ENCODE measurements around the gene GPR146.

GPR146 gene

DNA sequence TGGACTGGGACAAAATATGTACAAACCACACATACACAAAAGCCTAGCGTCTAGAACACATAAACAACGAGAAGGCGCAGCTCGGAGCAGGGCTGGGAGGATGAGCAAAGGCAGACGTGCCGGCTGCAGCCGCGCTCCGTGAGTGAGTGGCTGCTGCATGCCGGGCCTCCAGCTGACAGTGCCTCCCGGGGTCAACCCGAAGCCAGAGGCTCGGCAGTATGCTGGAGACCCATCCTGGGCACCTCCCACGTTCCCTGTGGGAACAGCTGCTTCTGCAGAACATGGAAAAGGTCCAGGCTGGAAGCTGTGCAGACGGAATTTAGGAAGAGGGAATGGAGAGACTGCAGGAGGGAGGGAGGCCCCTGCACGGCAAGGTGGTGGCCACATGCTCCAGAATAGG is 3.6 kb upstream of the GPR146 start:
- Histone ChIP-seq H3K36me3 (ENCODE audit: insufficient read depth, low read length) (no peaks in the 10 kb centered on the region; the same call in 1 of the 2 replicates), H3K4me2 (ENCODE audit: low read length) (no peak overlapping the region), H3F3A (ENCODE audit: insufficient read depth, low read length) (no peaks in the 10 kb centered on the region), H3K9ac (ENCODE audit: low read length) (no peak overlapping the region), H3K4me1 (ENCODE audit: insufficient read depth, low read length, severe bottlenecking) (peaks cover 20% of the 10 kb centered on the region), H2AFZ (ENCODE audit: low read length) (no peak overlapping the region), H3K9me3 (ENCODE audit: low read length) (no peaks in the 10 kb centered on the region), H3K4me3 (ENCODE audit: low read depth, low read length, poor library complexity, severe bottlenecking) (no peak overlapping the region), H3K79me2 (ENCODE audit: insufficient read depth, low read length) (no peaks in the 10 kb centered on the region), H3K9me2 (ENCODE audit: low read depth, low read length) (no peaks in the 10 kb centered on the region), H3K27ac (ENCODE audit: low read depth, low read length, poor library complexity, severe bottlenecking) (no peak overlapping the region), H4K20me1 (ENCODE audit: insufficient read depth, low read length) (no peaks in the 10 kb centered on the region), H3K27me3 (ENCODE audit: insufficient read depth, low read length) (no peaks in the 10 kb centered on the region)
- TF ChIP-seq EZH2 (IDR thresholded peaks at IDR 0.05; ENCODE audit: borderline replicate concordance, low read length), result no peak
- TF ChIP-seq, protein P1, sequence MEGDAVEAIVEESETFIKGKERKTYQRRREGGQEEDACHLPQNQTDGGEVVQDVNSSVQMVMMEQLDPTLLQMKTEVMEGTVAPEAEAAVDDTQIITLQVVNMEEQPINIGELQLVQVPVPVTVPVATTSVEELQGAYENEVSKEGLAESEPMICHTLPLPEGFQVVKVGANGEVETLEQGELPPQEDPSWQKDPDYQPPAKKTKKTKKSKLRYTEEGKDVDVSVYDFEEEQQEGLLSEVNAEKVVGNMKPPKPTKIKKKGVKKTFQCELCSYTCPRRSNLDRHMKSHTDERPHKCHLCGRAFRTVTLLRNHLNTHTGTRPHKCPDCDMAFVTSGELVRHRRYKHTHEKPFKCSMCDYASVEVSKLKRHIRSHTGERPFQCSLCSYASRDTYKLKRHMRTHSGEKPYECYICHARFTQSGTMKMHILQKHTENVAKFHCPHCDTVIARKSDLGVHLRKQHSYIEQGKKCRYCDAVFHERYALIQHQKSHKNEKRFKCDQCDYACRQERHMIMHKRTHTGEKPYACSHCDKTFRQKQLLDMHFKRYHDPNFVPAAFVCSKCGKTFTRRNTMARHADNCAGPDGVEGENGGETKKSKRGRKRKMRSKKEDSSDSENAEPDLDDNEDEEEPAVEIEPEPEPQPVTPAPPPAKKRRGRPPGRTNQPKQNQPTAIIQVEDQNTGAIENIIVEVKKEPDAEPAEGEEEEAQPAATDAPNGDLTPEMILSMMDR (IDR thresholded peaks at IDR 0.05; ENCODE audit: low read length), result no peak

DNA sequence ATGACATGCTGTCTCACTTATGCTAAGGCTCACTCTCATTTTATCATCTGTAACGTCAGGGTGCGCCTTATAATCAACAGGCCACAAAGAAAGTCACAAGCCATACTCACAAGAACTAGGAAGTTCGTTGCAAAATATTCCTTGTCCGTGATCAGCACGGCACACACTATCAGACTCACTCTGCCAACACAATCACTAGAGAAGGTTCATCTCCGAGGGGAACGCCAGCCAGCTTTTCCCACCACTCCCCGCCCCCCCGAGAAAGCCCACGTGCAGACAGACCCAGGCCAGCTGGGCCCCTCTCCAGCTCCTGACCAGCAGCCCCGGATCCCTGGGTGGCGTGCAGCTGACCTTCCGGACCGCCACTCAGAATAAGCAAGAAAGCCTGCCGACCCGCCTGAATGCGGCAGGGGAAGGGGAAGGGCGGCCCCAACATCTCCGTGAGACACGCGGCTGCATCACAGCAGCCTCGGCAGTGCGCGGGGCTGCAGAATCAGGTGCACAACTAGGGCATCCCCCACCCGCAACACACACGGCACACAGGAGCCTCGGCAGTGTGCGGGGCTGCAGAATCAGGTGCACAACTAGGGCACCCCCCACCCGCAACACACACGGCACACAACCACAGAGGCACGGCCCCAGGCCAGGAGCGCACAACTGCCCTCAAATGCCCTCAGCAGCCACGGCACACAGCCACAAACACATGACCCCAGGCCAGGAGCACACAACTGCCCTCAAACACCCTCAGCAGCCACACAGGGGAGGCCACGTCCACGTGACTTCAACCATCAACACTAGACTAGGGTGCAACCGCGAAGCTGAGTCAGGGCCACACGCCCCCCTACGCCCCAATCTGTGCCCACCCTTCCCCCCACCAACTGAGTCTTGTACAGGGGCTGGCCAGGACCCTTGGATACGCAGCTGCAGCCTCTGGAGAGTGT is 2.5 kb upstream of the GPR146 start:
- no peak overlapping the region for H3K4me2 ChIP-seq (ENCODE audit: low read length)
- H3K9me2 ChIP-seq (ENCODE audit: low read depth, low read length), result no peaks in the 10 kb centered on the region
- H3K79me2 ChIP-seq (ENCODE audit: insufficient read depth, low read length), result no peaks in the 10 kb centered on the region
- peaks cover 28% of the 10 kb centered on the region for H3K4me1 ChIP-seq (ENCODE audit: insufficient read depth, low read length, severe bottlenecking)
- no peaks in the 10 kb centered on the region; the same call in 1 of the 2 replicates for H3K36me3 ChIP-seq (ENCODE audit: insufficient read depth, low read length)
- H3K27ac ChIP-seq (ENCODE audit: low read depth, low read length, poor library complexity, severe bottlenecking), result no peak overlapping the region
- no peaks in the 10 kb centered on the region for H3F3A ChIP-seq (ENCODE audit: insufficient read depth, low read length)
- TF ChIP-seq EZH2 (IDR thresholded peaks at IDR 0.05; ENCODE audit: borderline replicate concordance, low read length), result no peak
- TF ChIP-seq, protein P1 (IDR thresholded peaks at IDR 0.05; ENCODE audit: low read length), result no peak
- no peak overlapping the region for H3K9ac ChIP-seq (ENCODE audit: low read length)
- H3K27me3 ChIP-seq (ENCODE audit: insufficient read depth, low read length), result no peaks in the 10 kb centered on the region
- H3K9me3 ChIP-seq (ENCODE audit: low read length), result no peaks in the 10 kb centered on the region
- H2AFZ ChIP-seq (ENCODE audit: low read length), result no peak overlapping the region
- H3K4me3 ChIP-seq (ENCODE audit: low read depth, low read length, poor library complexity, severe bottlenecking), result no peak overlapping the region
- no peaks in the 10 kb centered on the region for H4K20me1 ChIP-seq (ENCODE audit: insufficient read depth, low read length)

- H3K9me3 ChIP-seq (ENCODE audit: low read length), result no peaks in the 10 kb centered on the region
- H3K9me2 ChIP-seq (ENCODE audit: low read depth, low read length), result no peaks in the 10 kb centered on the region
- H3K4me2 ChIP-seq (ENCODE audit: low read length), result no peak overlapping the region
- peaks cover 28% of the 10 kb centered on the region for H3K4me1 ChIP-seq (ENCODE audit: insufficient read depth, low read length, severe bottlenecking)
- no peaks in the 10 kb centered on the region; the same call in 1 of the 2 replicates for H3K36me3 ChIP-seq (ENCODE audit: insufficient read depth, low read length)
- no peak overlapping the region for H3K4me3 ChIP-seq (ENCODE audit: low read depth, low read length, poor library complexity, severe bottlenecking)
- TF ChIP-seq, protein P1 (IDR thresholded peaks at IDR 0.05; ENCODE audit: low read length), result no peak
- no peak for TF ChIP-seq EZH2 (IDR thresholded peaks at IDR 0.05; ENCODE audit: borderline replicate concordance, low read length)
- H3K9ac ChIP-seq (ENCODE audit: low read length), result no peak overlapping the region
- no peak overlapping the region for H3K27ac ChIP-seq (ENCODE audit: low read depth, low read length, poor library complexity, severe bottlenecking)
- H2AFZ ChIP-seq (ENCODE audit: low read length), result no peak overlapping the region
- H3K79me2 ChIP-seq (ENCODE audit: insufficient read depth, low read length), result no peaks in the 10 kb centered on the region
- H3K27me3 ChIP-seq (ENCODE audit: insufficient read depth, low read length), result no peaks in the 10 kb centered on the region
- no peaks in the 10 kb centered on the region for H3F3A ChIP-seq (ENCODE audit: insufficient read depth, low read length)
- H4K20me1 ChIP-seq (ENCODE audit: insufficient read depth, low read length), result no peaks in the 10 kb centered on the region
Measured at GRCh38 chr7:1042492-1042833, 1.9 kb upstream of the GPR146 start.
